Peyer's patch (tissue), 4 donors: Measurements from ENCODE around the gene PRELP.

Experiments used
- POLR2A ChIP-seq, 2 donors: fragments of 450-650 bp; IDR thresholded peaks; one replicate each; pipeline ENCODE4 v1.5.1; 2017; ENCODE audit warnings: antibody characterized with exemption in 2 of 2, mild to moderate bottlenecking in 2 of 2, moderate library complexity in 2 of 2
- TF ChIP-seq, protein P1 (sequence below), 6 experiments: fragments of 450-650 bp in 4 of 6; fragments of 200-600 bp in 2 of 6; sonication (generic) in 1 of 6; IDR thresholded peaks; one replicate each; pipeline ENCODE4 v1.5.1; 2017 to 2019; ENCODE audit warnings: antibody characterized with exemption in 6 of 6, mild to moderate bottlenecking in 3 of 6, moderate library complexity in 1 of 6

- TF ChIP-seq, protein P1, sequence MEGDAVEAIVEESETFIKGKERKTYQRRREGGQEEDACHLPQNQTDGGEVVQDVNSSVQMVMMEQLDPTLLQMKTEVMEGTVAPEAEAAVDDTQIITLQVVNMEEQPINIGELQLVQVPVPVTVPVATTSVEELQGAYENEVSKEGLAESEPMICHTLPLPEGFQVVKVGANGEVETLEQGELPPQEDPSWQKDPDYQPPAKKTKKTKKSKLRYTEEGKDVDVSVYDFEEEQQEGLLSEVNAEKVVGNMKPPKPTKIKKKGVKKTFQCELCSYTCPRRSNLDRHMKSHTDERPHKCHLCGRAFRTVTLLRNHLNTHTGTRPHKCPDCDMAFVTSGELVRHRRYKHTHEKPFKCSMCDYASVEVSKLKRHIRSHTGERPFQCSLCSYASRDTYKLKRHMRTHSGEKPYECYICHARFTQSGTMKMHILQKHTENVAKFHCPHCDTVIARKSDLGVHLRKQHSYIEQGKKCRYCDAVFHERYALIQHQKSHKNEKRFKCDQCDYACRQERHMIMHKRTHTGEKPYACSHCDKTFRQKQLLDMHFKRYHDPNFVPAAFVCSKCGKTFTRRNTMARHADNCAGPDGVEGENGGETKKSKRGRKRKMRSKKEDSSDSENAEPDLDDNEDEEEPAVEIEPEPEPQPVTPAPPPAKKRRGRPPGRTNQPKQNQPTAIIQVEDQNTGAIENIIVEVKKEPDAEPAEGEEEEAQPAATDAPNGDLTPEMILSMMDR (IDR thresholded peaks at IDR 0.05) = no peak
- no peak for TF ChIP-seq POLR2A (IDR thresholded peaks at IDR 0.05)
Observed at GRCh38 chr1:203462143-203462542, 13.5 kb upstream of the PRELP start.
